Astrocyte of the cerebellum (primary cell): ENCODE results near the gene PNPLA3.
"Not testable (repeated sequence)": the region's sequence is repeated elsewhere in the genome, so short reads cannot be mapped to it uniquely, and the experiment has no call there.

Experiments
- DNase-seq: peaks from one replicate; pipeline ENCODE4 v3.0.0-alpha.2; 2011; ENCODE audit warnings: low read depth
- H3K4me3 ChIP-seq: 2 replicates; pipeline ENCODE4 v1.5.1; 2011; ENCODE audit warnings: mild to moderate bottlenecking, low read depth, low read length, moderate library complexity
- CTCF ChIP-seq: IDR thresholded peaks from 2 replicates; pipeline ENCODE4 v1.5.1; 2012; ENCODE audit warnings: low read length, low read depth, moderate library complexity, mild to moderate bottlenecking; ENCODE audit errors: missing control alignments
- in situ Hi-C: cut with HindIII; loops from 2 replicates; pipeline ENCODE4 v1.10.0; 2017; ENCODE audit warnings: low sequenced_read_pairs

PNPLA3 gene

DNA sequence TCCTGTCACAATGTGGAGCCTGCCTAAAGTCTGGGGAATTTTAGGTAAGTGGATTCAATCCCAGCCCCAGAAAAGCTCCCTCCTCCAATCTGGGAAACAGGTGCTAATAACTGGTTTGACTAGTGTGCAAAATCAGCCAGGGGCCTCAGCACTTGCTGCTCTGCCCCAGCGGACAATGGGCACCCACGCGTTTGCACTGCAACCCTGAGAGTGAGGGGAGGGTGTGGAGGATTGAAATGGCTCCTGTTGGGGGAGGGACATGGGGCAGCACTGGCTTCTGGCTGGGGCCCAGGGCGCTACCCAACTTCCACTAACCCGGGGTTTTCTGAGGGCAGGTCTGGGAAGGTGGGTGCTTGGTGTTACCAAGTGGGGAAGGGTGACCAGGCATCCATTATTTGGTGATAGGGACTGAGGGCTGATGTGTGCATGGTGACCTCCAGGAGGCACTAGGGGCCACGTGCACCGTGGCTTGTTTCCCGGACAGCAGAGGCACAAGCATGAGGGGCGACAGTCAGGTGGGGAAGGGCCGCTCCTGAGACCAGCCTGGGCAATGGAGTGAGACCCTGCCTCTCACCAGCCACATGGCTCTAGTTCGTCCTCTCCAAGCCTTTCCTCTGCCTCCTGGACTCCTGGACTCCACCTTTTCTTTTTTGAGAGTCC is 27.5 kb upstream of the PNPLA3 start:
- no peak for DNase-seq
- in situ Hi-C loops: no loop called here
- no peak for TF ChIP-seq CTCF
- H3K4me3 ChIP-seq: no peak overlapping the region

DNA sequence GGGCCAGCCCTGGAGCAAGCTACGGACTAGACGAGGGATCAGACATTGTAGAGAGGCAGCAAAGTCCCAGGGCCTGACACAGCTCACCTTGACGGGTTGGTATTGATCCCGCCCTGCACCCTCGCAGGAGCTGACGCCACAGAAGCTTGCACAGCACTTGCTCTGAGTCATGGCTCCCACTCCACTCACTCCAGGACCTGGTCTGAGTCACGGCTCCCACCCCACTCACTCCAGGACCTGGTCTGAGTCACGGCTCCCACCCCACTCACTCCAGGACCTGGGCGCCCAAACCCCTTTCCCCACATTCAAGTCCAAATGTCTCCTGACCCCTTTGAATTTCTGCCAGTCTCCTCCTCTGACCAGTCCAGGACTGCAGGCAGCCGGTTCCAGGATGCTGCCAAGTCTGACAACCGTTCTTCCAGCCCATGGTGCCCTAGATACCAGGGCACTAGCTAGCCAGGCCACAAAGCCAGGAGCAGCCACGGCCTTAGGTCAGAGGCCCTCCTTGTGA is 25.8 kb upstream of the PNPLA3 start:
- H3K4me3 ChIP-seq: no peak overlapping the region
- DNase-seq: no peak
- in situ Hi-C loops: no loop called here
- TF ChIP-seq CTCF: no peak

DNA sequence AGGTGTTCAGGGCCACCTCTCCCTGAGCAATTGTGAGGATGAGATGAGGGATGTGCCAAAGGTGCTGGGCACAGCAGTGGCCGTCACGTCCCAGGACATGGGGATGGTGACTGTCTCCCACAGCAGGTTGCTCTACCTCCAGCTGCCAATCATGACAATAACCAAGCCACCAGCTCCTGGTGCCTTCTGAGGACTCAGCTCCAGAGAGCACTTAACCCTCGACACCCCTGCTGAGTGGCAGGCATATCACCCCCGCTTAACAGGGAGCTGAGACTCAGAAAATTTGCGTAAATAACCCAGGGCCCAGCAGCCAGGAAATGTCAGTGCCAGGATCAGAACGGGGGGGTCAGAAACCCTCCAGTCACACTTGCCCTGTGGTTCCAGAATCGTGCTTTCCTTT is 23.4 kb upstream of the PNPLA3 start:
- no peak for DNase-seq
- in situ Hi-C loops: no loop called here
- no peak overlapping the region for H3K4me3 ChIP-seq
- no peak for TF ChIP-seq CTCF

DNA sequence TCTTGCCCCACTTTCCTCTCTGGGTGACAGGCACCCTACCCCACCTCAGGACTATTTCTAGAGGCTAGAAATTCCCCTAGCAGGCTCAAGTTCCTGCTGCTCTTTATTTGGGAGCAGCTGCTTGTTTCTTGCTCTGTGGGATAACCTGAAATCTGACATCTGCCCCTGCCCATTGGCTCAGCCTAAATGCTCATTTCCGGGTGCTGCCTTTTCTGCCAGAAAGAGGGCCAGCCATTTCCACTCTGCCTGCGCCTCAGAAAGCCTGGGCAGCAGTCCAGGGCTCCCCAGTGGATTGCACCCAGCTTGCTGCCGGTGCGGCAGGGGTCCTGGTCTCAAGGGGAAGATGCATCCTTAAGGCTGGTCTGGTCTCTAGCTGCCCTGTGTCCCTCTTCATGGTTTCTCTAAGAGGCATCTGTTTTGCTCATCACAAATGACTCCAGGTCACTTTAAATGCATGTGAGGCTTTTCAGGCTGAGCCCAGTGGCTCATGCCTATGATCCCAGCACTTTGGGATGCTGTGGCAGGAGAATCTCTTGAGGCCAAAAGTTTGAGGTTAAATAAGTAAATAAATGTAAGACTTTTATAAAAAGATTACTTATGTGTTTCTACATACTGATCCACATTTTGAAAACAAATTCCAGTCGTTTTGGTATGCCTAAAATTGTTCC is 21.5 kb upstream of the PNPLA3 start:
- DNase-seq: peak; percentile 85
- no peak for TF ChIP-seq CTCF
- no peak overlapping the region for H3K4me3 ChIP-seq
- in situ Hi-C loops: no loop called here

DNA sequence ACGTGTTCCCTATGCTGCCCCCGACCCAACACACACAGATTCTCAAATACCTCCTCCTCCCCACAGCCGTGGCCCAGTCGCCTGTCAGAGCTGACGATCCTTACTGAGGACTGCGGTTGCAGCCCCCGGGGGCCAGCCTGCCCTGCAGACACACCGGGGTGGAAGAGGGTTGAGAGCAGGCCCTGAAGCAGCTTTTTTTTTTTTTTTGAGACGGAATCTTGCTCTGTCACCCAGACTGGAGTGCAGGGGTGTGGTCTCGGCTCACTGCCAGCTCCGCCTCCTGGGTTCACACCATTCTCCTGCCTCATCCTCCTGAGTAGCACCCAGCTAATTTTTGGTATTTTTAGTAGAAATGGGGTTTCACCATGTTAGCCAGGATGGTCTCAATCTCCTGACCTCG is 20.6 kb upstream of the PNPLA3 start:
- DNase-seq, in situ Hi-C loops: not testable (repeated sequence)

GRCh38 chr22:43904412-43904811 is 19.2 kb upstream of the PNPLA3 start:
- in situ Hi-C loops, DNase-seq, H3K4me3 ChIP-seq: not testable (repeated sequence)
- TF ChIP-seq CTCF: peak; percentile 48

More for the DNA sequence above, 20.6 kb upstream of the PNPLA3 start:
- H3K4me3 ChIP-seq: not testable (repeated sequence)

- TF ChIP-seq CTCF: no peak
- no peak overlapping the region for H3K4me3 ChIP-seq
- DNase-seq: no peak
- in situ Hi-C loops: no loop called here
These were observed 17.9 kb upstream of the PNPLA3 start for GRCh38 chr22:43905681-43906080.
